PC-3 (cell line): ENCODE data around the gene VAPA. TPM values are rescaled to one million over a fixed set of nuclear protein-coding genes. Genes with fewer than 3 reads are reported as not detected.
A peak's percentile ranks its signal among the peaks of the same experiment; 100 is the strongest.

Experiments used
- ATAC-seq: fragments of 200-7000 bp; cut with Tn5 transposase; 2 replicates; pipeline ENCODE4 v1.9.1; 2020; ENCODE audit warnings: mild to moderate bottlenecking, moderate library complexity
- BruUV-seq: library from RNA; stranded (reverse); fragments of 400-500 nt; replicated peaks from 2 replicates; lab custom pipeline; 2021; lab: Mats Ljungman, UMichigan
- CTCF ChIA-PET: fragments of 300-600 bp; sonication (Branson Sonifier 250); formaldehyde crosslinking; loops from one replicate; lab custom pipeline; 2022; ENCODE audit warnings: antibody characterized with exemption; lab: Charles Lee
- POLR2A ChIA-PET: fragments of 300-600 bp; sonication (Branson Sonifier 250); formaldehyde crosslinking; loops from one replicate; lab custom pipeline; 2022; ENCODE audit warnings: antibody characterized with exemption; ENCODE audit not compliant: unreplicated experiment; lab: Charles Lee
- DNase-seq: peaks from one replicate; pipeline ENCODE4 v3.0.0-alpha.2; 2015
- H2AFZ ChIP-seq: fragments of 300-600 bp; sonication (generic); 2 replicates; pipeline ENCODE4 v1.6.0; 2016; ENCODE audit warnings: antibody characterized with exemption, low read length
- H3F3A ChIP-seq: fragments of 300-600 bp; sonication (generic); one replicate; pipeline ENCODE4 v1.6.0; 2017; ENCODE audit warnings: antibody characterized with exemption, low read length, control low read depth, mild to moderate bottlenecking; ENCODE audit not compliant: unreplicated experiment
- H3K27ac ChIP-seq: fragments of 300-600 bp; sonication (generic); 2 replicates; pipeline ENCODE4 v1.5.1; 2016; ENCODE audit warnings: mild to moderate bottlenecking, low read length
- H3K27me3 ChIP-seq: fragments of 300-600 bp; sonication (generic); 2 replicates; pipeline ENCODE4 v1.6.1; 2016; ENCODE audit warnings: low read length, mixed read lengths
- H3K36me3 ChIP-seq: fragments of 300-600 bp; sonication (generic); 2 replicates; pipeline ENCODE4 v1.6.1; 2016; ENCODE audit warnings: low read depth, mixed run types, low read length, mixed read lengths
- H3K4me1 ChIP-seq: fragments of 300-600 bp; sonication (generic); 2 replicates; pipeline ENCODE4 v1.5.1; 2016; ENCODE audit warnings: low read length; ENCODE audit not compliant: insufficient read depth
- H3K4me2 ChIP-seq: fragments of 300-600 bp; sonication (generic); 2 replicates; pipeline ENCODE4 v1.6.0; 2016; ENCODE audit warnings: low read length
- H3K4me3 ChIP-seq: fragments of 300-600 bp; sonication (generic); 2 replicates; pipeline ENCODE4 v1.5.1; 2016; ENCODE audit warnings: mild to moderate bottlenecking, low read length, mixed read lengths
- H3K79me2 ChIP-seq: fragments of 300-600 bp; sonication (generic); 2 replicates; pipeline ENCODE4 v1.6.1; 2017; ENCODE audit warnings: low read length, mixed read lengths
- H3K9ac ChIP-seq: fragments of 300-600 bp; sonication (generic); 2 replicates; pipeline ENCODE4 v1.6.0; 2016; ENCODE audit warnings: mild to moderate bottlenecking, low read length
- H3K9me2 ChIP-seq: fragments of 300-600 bp; sonication (generic); replicated peaks from 2 replicates; pipeline ENCODE4 v1.6.1; 2016; ENCODE audit warnings: mixed run types, low read length, mixed read lengths
- H3K9me3 ChIP-seq: fragments of 300-600 bp; sonication (generic); 2 replicates; pipeline ENCODE4 v1.6.1; 2016; ENCODE audit warnings: low read length, mixed read lengths
- H4K20me1 ChIP-seq: fragments of 300-600 bp; sonication (generic); 2 replicates; pipeline ENCODE4 v1.6.1; 2016; ENCODE audit warnings: low read length, mixed read lengths
- EZH2 ChIP-seq: fragments of 300-600 bp; sonication (generic); IDR thresholded peaks from one replicate; pipeline ENCODE4 v1.6.1; 2017; ENCODE audit warnings: antibody characterized with exemption, mild to moderate bottlenecking, low read length; ENCODE audit not compliant: unreplicated experiment
- EZH2phosphoT487 ChIP-seq: fragments of 300-600 bp; sonication (generic); IDR thresholded peaks from 2 replicates; pipeline ENCODE4 v1.6.1; 2018; ENCODE audit warnings: mild to moderate bottlenecking, antibody characterized with exemption, low read length, borderline replicate concordance
- intact Hi-C: fragments of 100-400 bp; cut with micrococcal nuclease; formaldehyde crosslinking; loops from 2 replicates; pipeline ENCODE4 v1.9.0; 2023
- total RNA-seq: library from RNA; depleted of rRNA; stranded (reverse); fragments of >200 nt; gene quantifications from 2 replicates; pipeline ENCODE4 v1.2.3, GENCODE V29; 2014
- TF ChIP-seq, protein P1 (sequence below): fragments of 300-600 bp; sonication (generic); conservative IDR thresholded peaks from 2 replicates; pipeline ENCODE4 v1.5.1; 2017; ENCODE audit warnings: antibody characterized with exemption, low read depth, mild to moderate bottlenecking, low read length

VAPA gene
- total RNA-seq, 1 experiment from 2014 or later, result 281 TPM

DNA sequence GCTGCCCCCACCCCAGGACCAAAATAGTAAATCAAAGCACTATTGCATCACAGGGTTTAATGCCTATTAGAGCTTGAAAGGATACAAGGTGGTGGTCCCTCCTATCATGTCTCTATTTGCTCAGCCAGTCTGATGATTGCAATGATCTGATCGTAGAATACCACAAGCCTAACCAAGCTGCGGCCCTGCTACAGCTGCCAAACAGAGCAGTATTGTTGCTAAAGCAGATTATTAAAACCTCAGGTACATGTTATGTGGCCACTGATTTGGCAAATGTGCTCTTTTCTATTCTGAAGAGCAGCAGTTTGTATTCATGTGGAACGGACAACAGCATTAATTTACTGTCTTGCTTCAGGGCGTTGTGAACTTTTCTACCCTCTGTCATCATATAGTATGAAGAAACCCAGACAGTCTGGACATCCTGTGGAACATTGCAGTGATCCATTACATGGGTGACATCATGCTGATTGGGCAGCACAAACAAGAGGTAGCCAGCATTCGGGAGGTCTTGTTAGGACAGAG lies 8.4 kb upstream of the VAPA start:
- Histone ChIP-seq H3K27me3 (no peaks in the 10 kb centered on the region), H4K20me1 (no peaks in the 10 kb centered on the region), H3F3A (no peaks in the 10 kb centered on the region), H2AFZ (no peak overlapping the region), H3K79me2 (no peaks in the 10 kb centered on the region), H3K27ac (no peak overlapping the region), H3K4me3 (no peak overlapping the region), H3K36me3 (no peaks in the 10 kb centered on the region), H3K9me2 (no peaks in the 10 kb centered on the region), H3K9me3 (no peaks in the 10 kb centered on the region), H3K4me1 (peaks cover 4% of the 10 kb centered on the region; the same call in 1 of the 2 replicates), H3K9ac (no peak overlapping the region), H3K4me2 (no peak overlapping the region)
- no TSS peak for BruUV-seq
- CTCF ChIA-PET, result no interaction called here
- DNase-seq (peak; percentile 20), ATAC-seq (no peak)
- POLR2A ChIA-PET, result interaction anchor here (0.7 kb wide), 1 partner anchor 112 kb away, joined by 3 read pairs; no protein-coding TSS in a partner anchor
- no peak for TF ChIP-seq EZH2phosphoT487
- TF ChIP-seq EZH2, result no peak
- TF ChIP-seq, protein P1, sequence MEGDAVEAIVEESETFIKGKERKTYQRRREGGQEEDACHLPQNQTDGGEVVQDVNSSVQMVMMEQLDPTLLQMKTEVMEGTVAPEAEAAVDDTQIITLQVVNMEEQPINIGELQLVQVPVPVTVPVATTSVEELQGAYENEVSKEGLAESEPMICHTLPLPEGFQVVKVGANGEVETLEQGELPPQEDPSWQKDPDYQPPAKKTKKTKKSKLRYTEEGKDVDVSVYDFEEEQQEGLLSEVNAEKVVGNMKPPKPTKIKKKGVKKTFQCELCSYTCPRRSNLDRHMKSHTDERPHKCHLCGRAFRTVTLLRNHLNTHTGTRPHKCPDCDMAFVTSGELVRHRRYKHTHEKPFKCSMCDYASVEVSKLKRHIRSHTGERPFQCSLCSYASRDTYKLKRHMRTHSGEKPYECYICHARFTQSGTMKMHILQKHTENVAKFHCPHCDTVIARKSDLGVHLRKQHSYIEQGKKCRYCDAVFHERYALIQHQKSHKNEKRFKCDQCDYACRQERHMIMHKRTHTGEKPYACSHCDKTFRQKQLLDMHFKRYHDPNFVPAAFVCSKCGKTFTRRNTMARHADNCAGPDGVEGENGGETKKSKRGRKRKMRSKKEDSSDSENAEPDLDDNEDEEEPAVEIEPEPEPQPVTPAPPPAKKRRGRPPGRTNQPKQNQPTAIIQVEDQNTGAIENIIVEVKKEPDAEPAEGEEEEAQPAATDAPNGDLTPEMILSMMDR, result no peak
- intact Hi-C loops, result no loop called here

DNA sequence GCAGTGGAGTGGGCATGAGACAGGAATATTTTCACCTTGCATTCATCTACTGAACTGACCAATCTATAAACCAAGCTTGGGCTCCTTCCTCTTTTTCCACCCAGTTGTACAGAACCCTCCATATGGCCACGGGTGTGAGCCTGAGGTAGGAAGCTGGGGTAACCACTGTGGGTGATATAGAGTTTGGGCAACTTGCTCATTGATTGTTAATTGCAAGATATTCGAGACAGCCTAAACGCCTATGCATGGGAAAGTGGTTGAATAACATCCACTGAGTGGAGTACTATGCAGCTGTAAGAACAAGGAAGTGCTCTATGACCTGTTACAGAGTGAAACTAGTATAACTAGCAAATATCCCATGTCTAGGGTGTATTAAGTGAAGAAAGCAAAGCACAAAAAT lies 7.3 kb upstream of the VAPA start:
- Histone ChIP-seq H3K4me3 (no peak overlapping the region), H3K4me2 (no peak overlapping the region), H3K36me3 (no peaks in the 10 kb centered on the region), H3K79me2 (no peaks in the 10 kb centered on the region), H3F3A (no peaks in the 10 kb centered on the region), H3K27ac (no peak overlapping the region), H4K20me1 (no peaks in the 10 kb centered on the region), H3K9ac (no peak overlapping the region), H3K9me2 (no peaks in the 10 kb centered on the region), H3K4me1 (peaks cover 4% of the 10 kb centered on the region; the same call in 1 of the 2 replicates), H3K27me3 (no peaks in the 10 kb centered on the region), H3K9me3 (no peaks in the 10 kb centered on the region), H2AFZ (no peak overlapping the region)
- ChIA-PET POLR2A (no interaction called here), CTCF (no interaction called here)
- TF ChIP-seq, protein P1, result no peak
- no peak for TF ChIP-seq EZH2
- no peak for TF ChIP-seq EZH2phosphoT487
- BruUV-seq, result no TSS peak
- DNase-seq, result no peak
- ATAC-seq, result no peak
- intact Hi-C loops, result no loop called here

DNA sequence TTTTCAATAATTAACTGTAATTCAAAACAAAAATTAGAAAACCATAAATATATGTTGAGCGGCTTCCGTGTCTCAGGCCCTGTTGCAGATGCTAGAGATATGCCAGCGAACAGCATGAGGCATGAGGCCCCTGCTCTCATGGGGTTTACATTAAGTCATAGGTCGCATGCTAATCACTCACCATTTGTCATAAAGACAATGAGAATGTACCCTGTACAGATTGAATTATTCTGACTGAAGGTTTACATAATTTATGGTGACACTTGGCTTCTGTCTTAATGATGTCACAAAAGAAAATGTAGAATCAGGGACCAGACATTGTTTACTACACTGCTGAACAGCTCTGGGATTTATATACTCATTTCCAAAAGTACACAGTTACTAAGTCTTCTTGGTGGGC lies 5.9 kb upstream of the VAPA start:
- no peaks in the 10 kb centered on the region for H3K79me2 ChIP-seq
- H3K4me1 ChIP-seq, result peaks cover 7% of the 10 kb centered on the region; the same call in 1 of the 2 replicates
- no peak overlapping the region for H3K27ac ChIP-seq
- H3K9ac ChIP-seq, result no peak overlapping the region
- ChIA-PET CTCF (no interaction called here), POLR2A (no interaction called here)
- intact Hi-C loops, result no loop called here
- no peaks in the 10 kb centered on the region for H3K9me2 ChIP-seq
- no peaks in the 10 kb centered on the region for H3F3A ChIP-seq
- H3K27me3 ChIP-seq, result no peaks in the 10 kb centered on the region
- no TSS peak for BruUV-seq
- no peaks in the 10 kb centered on the region for H4K20me1 ChIP-seq
- no peak overlapping the region for H2AFZ ChIP-seq
- no peaks in the 10 kb centered on the region for H3K36me3 ChIP-seq
- DNase-seq, result no peak
- no peak overlapping the region for H3K4me3 ChIP-seq
- H3K9me3 ChIP-seq, result no peaks in the 10 kb centered on the region
- H3K4me2 ChIP-seq, result no peak overlapping the region
- no peak for ATAC-seq
- TF ChIP-seq, protein P1, result no peak
- TF ChIP-seq EZH2 (no peak), EZH2phosphoT487 (no peak)
